VCaP (cell line): ENCODE data around the gene SOX3.

Experiments
- H3K27ac ChIP-seq: fragments of 450-650 bp; 2 replicates; pipeline ENCODE4 v1.5.1; 2017
- TF ChIP-seq, protein P1 (sequence below): fragments of 450-650 bp; conservative IDR thresholded peaks from 2 replicates; pipeline ENCODE4 v1.5.1; 2017; ENCODE audit warnings: mild to moderate bottlenecking, moderate library complexity

Gene SOX3

DNA sequence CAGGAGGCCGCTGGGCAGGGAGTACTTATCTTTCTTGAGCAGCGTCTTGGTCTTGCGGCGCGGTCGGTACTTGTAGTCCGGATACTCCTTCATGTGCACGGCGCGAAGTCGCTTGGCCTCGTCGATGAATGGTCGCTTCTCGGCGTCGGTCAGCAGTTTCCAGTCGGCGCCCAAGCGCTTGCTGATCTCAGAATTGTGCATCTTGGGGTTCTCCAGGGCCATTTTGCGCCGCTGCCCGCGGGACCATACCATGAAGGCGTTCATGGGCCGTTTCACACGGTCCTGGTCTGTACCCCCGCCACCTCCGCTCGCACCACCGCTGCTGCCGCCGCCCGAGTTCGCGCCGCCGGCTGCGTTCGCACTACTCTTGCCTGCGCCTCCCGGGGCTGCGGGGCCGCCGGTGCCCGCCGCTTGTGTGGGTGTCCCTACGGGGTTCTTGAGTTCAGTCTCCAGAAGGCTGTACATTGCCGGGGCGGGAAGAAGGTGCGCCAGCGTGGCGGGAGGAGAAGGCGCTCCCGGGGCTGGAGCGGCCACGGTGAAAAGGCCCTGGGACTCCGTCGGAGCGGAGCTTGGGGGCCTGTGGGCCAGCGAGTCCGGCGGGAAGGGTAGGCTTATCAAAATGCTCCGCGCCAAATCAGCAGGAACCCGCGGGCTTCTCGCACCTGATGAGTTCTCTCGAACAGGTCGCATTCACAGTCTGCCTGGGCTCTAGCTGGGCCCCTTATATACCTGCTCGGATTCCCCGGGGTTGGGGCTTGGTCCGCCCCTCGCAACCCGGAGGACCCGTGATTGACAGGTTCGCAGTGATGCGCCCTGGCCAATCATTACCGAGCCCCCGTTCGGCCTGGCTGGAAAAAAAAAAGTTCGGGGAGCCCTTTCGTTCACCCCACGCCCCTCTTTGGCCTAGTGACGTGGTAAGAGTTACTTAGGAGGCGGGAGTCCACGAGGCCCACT lies at the start of gene SOX3:
TSS of gene SOX3 (minus strand) at position 699 of the 954 bp plus-strand sequence. CDS start at position 690, 9 bp downstream.
- TF ChIP-seq, protein P1, sequence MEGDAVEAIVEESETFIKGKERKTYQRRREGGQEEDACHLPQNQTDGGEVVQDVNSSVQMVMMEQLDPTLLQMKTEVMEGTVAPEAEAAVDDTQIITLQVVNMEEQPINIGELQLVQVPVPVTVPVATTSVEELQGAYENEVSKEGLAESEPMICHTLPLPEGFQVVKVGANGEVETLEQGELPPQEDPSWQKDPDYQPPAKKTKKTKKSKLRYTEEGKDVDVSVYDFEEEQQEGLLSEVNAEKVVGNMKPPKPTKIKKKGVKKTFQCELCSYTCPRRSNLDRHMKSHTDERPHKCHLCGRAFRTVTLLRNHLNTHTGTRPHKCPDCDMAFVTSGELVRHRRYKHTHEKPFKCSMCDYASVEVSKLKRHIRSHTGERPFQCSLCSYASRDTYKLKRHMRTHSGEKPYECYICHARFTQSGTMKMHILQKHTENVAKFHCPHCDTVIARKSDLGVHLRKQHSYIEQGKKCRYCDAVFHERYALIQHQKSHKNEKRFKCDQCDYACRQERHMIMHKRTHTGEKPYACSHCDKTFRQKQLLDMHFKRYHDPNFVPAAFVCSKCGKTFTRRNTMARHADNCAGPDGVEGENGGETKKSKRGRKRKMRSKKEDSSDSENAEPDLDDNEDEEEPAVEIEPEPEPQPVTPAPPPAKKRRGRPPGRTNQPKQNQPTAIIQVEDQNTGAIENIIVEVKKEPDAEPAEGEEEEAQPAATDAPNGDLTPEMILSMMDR, result no peak
- H3K27ac ChIP-seq, result no peak within 1 kb of the TSS

DNA sequence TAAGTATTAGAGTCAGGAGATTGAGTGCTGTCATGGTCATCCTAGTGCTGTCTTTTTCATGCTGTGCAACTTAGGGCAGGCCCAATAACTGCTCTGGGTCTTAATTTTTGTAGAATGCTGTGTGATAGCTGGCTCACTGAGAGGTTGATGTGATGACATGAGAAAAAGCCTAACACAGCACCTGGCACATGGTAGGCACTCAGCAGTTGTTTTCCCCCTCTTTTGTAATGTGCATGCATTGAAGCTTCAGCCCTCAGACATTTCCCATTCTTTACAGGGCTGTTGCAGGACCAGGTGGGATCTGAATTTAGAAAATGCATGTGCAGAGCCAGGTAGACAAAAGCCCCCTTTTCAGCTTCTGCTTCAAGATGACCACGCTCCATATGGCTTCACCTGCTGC lies 44.1 kb upstream of the SOX3 start:
- TF ChIP-seq, protein P1, result no peak

DNA sequence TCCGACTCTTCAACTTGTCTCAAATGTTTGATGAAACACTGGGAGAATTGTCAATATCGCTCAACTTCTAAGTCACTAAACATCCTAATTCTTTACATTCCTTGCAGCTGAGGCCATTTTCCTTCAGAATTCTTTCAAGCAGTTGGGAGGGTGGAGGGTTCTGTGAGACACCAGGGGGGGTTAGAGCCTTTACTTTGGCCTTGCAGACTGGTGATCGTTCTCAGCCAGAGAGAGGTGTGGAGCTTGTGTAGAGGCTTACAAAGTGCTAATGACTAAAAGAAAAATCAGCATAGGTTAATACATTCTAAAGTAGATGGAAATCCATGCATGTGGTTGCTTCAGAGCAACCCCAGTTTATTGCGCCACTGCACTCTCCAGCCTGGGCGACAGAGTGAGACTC lies 21.3 kb upstream of the SOX3 start:
- TF ChIP-seq, protein P1, result no peak

More for the DNA sequence above, 44.1 kb upstream of the SOX3 start:
- no peak overlapping the region for H3K27ac ChIP-seq

DNA sequence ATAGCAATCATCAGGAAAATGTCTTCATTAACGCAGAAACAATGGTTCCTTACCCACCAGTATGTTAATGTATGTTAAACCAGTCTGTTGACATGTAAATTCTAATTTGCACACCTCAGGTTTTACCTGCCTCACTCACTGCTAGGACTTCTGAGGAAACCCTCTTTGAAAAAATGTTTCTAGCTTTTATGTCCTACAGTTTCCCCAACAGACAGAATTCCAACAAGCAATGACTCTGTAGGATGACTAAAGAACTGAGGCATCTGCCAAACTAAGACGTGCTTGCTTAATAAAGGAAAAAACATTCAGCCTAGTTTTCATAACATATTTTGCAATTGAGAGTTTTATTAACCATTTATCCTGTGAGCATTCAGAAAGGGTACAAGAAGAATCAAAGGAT lies 20.6 kb upstream of the SOX3 start:
- TF ChIP-seq, protein P1, result no peak
- H3K27ac ChIP-seq, result no peak overlapping the region

More for the DNA sequence above, 21.3 kb upstream of the SOX3 start:
- no peak overlapping the region for H3K27ac ChIP-seq

DNA sequence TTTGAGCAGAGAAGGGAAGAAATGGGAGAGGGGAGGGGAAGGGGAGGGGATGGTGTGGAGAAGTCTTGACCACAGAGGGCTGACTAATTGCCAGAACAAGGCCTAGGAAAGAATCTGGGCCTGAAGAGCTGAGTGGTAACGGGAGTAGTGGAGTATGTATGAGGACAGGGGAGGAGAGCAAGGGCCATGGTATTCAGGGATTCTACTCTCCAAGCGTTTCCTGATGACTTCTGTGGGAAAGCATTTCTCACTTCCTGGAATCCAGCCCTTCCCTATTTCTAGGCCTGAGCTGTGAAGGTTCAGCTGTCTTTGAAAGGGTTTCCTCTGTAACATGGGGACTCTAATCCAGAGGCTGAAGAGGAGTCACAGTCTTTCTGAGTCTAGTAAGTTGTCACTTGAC lies 19.7 kb upstream of the SOX3 start:
- TF ChIP-seq, protein P1, result no peak
- H3K27ac ChIP-seq, result no peak overlapping the region

DNA sequence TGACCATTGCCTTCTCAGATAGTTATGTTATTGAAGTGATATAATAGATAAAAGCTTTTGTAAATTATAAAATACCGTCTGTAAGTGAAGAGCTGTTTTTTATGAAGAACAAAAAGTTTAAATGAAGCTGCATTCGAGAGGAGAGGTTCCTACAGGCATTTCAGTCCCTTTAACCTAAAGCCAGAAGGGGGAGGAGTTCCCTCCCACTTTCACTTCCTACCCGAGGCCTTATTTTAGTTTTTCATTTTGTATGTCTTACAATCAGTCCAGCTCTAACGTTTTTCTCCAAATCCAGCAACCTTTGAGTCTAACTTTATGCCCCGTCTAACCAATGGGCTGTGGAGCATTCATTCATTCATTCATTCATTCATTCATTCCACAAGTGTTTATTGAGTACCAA lies 16.5 kb upstream of the SOX3 start:
- TF ChIP-seq, protein P1, result no peak
- no peak overlapping the region for H3K27ac ChIP-seq

DNA sequence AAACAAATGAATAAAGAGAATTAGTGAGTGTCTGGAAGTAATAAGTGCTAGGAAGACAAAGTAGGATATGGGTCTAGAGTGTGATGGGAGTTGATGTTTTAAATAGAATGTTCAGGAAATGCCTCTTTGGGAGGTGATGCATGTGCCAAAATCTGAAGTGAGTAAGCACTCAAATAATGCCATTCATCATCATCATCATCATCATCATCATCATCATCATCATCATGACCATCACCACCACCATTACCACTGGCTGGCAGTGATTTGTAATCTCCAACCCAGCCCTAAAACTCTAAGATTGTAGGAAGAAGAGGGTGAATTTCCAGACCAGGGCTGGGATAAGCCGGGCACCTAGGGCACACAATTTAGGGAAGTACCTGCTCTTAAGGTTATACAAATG lies 9.7 kb upstream of the SOX3 start:
- H3K27ac ChIP-seq, result no peak overlapping the region
- TF ChIP-seq, protein P1, result no peak
